Suprapubic skin (tissue), 4 donors: ENCODE measurements around the gene SENP7.

ENCODE experiments used
- EP300 ChIP-seq: sonication (generic); formaldehyde crosslinking; IDR thresholded peaks from one replicate; pipeline ENCODE4 v1.6.1; 2017; ENCODE audit warnings: antibody characterized with exemption
- POLR2A ChIP-seq, 2 donors: fragments of 450-650 bp; IDR thresholded peaks; one replicate each; pipeline ENCODE4 v1.6.1; 2017; ENCODE audit warnings: antibody characterized with exemption in 2 of 2, mild to moderate bottlenecking in 2 of 2, moderate library complexity in 2 of 2
- POLR2AphosphoS5 ChIP-seq, 3 donors: sonication (generic); formaldehyde crosslinking; IDR thresholded peaks; one replicate each; pipeline ENCODE4 v1.6.1; 2017; ENCODE audit warnings: antibody characterized with exemption in 3 of 3
- TF ChIP-seq, protein P1 (sequence below), 2 donors: fragments of 200-600 bp in 1 of 2; fragments of 450-650 bp in 1 of 2; sonication (generic) in 1 of 2; IDR thresholded peaks; one replicate each; pipeline ENCODE4 v1.5.1; 2016 to 2019; ENCODE audit warnings: antibody characterized with exemption in 2 of 2, mild to moderate bottlenecking in 1 of 2, moderate library complexity in 1 of 2

GRCh38 chr3:101531473-101532086 is 18.6 kb upstream of the SENP7 start:
- TF ChIP-seq, protein P1, sequence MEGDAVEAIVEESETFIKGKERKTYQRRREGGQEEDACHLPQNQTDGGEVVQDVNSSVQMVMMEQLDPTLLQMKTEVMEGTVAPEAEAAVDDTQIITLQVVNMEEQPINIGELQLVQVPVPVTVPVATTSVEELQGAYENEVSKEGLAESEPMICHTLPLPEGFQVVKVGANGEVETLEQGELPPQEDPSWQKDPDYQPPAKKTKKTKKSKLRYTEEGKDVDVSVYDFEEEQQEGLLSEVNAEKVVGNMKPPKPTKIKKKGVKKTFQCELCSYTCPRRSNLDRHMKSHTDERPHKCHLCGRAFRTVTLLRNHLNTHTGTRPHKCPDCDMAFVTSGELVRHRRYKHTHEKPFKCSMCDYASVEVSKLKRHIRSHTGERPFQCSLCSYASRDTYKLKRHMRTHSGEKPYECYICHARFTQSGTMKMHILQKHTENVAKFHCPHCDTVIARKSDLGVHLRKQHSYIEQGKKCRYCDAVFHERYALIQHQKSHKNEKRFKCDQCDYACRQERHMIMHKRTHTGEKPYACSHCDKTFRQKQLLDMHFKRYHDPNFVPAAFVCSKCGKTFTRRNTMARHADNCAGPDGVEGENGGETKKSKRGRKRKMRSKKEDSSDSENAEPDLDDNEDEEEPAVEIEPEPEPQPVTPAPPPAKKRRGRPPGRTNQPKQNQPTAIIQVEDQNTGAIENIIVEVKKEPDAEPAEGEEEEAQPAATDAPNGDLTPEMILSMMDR (IDR thresholded peaks at IDR 0.05), result no peak
- no peak for TF ChIP-seq POLR2AphosphoS5 (IDR thresholded peaks at IDR 0.05)
- no peak for TF ChIP-seq POLR2A (IDR thresholded peaks at IDR 0.05)
- TF ChIP-seq EP300, result no peak
